Right renal pelvis (tissue), 4 donors: Measurements from ENCODE around the gene WDPCP. TPM values are rescaled to one million over a fixed set of nuclear protein-coding genes. Genes with fewer than 3 reads are reported as not detected.
"Not testable (repeated sequence)": the region's sequence is repeated elsewhere in the genome, so short reads cannot be mapped to it uniquely, and the experiment has no call there.

Source experiments
- DNase-seq, 4 donors: peaks; one replicate each; pipeline ENCODE4 v3.0.0-alpha.2; 2013; ENCODE audit warnings: low read depth in 4 of 4, low spot score in 3 of 4, missing footprints in 1 of 4
- polyA plus RNA-seq, 4 donors: library from polyadenylated mRNA; unstranded; fragments of 120-200 nt; gene quantifications; one replicate each; pipeline ENCODE4 v1.2.1, GENCODE V29; 2013; ENCODE audit not compliant: insufficient read length in 4 of 4

Gene WDPCP
- polyA plus RNA-seq, 4 donors = 11.1 to 14.4 (median 13.1) TPM

- DNase-seq = no peak
These were observed 2.5 kb upstream of the WDPCP start for GRCh38 chr2:63590626-63591408.

- DNase-seq = no peak
These were observed 1.1 kb upstream of the WDPCP start for GRCh38 chr2:63589148-63589958.

GRCh38 chr2:63587814-63588384 is 378 bp downstream of the WDPCP start:
- no peak for DNase-seq

GRCh38 chr2:63582873-63583272 is 5.4 kb downstream of the WDPCP start:
- no peak for DNase-seq

DNA sequence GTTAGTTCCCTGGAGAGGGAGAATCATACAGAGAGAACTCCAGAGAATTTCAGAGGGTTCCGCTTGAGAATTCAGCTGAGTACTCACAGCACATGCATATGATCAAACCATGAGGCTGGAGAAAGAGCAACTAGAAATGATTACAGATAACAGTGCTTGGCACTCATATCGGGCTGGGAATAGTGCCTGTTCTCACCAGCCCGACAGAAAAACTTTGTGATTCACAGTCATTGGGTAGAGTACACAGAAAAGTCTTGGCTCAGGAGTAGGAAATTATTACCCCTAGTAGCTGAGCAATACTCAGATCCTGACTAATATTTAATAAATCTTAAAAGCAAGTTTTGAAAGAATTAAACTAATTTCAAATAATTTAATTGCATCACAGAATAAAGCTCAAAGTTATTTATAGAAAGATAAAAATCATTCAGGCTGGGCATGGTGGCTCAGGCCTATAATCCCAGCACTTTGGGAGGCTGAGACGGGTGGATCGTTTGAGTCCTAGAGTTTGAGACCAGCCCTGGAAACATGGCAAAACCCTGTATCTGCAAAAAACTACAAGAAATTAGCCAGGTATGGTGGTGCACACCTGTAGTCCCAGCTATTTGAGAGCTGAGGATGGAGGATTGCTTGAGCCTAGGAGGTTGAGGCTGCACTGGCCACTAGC is 6.8 kb downstream of the WDPCP start:
- DNase-seq = no peak

GRCh38 chr2:63580651-63581297 is 7.5 kb downstream of the WDPCP start:
- no peak for DNase-seq

DNA sequence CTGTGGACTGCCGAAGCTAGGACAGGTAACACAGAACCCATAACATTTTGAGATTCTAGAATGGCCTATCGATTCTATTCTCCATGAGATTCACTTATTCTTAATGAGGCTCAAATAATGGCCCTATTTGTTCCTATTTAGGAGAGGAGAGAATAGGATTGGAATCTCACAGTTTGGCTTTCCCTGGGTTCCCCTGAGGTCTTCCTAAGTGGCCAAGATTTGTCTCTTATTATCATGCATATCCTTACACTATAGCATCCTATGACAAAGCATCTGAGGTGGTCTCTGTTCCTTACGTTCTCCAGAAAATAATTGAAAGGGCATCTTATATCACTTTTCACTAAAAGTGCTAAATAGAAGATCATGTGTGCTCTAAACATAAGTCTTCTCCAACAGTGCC is 9.5 kb downstream of the WDPCP start:
- DNase-seq = no peak

DNA sequence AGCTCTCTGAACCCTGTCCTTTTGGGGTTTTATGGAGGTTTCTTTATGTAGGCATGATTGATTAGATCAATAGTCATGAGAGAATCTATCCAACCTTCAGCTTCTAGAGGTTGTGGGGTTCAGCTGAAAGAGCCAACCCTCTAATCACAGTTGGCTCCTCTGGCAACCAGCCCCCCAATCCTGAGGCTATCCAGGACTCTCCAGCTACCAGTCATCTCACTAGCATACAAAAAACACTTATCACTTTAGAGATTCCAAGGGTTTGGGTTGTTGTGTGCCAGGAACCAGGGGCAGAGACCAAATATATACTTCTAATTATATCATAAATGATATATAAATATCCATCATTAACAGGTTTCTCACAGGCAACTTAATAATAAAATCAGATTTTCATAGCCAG is 11.7 kb downstream of the WDPCP start:
- DNase-seq = no peak

GRCh38 chr2:63573726-63574345 is 14.4 kb downstream of the WDPCP start:
- DNase-seq = not testable (repeated sequence)

GRCh38 chr2:63573026-63573425 is 15.3 kb downstream of the WDPCP start:
- not testable (repeated sequence) for DNase-seq

DNA sequence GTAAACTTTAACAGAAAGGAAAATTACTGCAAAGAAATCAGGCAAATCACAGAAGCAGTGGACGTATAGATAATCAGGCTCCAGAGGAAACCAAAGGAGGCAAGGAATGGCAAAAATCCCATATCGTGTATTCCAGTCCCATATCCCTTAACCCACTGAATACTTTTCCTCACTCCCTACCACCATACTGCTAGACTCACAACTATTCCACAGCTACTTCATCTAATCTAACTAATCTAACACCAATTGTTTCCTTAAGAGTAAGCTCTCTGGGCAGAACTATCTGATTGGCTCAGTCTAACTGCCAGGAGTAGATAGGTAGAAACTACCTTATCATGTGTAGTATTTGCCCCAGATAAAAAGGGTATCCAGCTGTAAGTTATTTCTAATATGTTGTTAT is 16.3 kb downstream of the WDPCP start:
- no peak for DNase-seq

DNA sequence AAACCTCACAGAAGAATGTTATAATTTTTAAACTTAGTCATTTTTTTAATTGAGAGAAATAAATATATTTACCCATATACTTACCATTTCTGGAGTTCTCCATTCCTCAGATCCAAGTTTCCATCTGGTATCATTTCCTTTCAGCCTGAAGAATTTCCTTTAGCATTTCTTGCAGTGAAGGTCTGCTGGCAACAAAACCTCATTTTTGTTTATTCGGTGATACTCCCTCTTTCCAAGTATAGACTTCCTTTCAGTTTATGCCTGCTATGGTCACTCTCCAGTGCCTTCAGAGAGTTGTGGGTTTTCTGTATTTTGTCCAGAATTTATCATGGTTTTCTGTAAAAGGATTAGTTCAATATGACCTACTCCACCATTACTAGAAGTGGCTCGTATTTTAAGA is 17.0 kb downstream of the WDPCP start:
- no peak for DNase-seq

DNA sequence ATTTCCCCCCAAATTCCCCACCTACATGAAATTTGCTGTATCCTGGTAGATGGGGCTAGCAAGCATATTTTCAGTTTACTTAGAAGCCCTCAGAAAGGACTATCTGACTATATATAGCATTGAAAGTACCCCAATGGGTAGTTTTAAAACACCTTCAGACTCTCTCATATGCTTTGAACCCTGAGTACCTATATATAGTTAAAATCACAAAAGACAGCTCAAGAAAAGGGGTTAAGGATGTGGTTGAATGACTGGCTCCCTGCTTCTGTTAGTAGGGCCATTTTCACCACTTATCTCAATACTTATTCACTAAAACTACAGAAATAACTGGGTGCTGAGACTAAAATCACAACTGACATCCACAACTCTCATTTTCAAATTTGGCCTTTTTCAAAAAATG is 18.5 kb downstream of the WDPCP start:
- DNase-seq = no peak

DNA sequence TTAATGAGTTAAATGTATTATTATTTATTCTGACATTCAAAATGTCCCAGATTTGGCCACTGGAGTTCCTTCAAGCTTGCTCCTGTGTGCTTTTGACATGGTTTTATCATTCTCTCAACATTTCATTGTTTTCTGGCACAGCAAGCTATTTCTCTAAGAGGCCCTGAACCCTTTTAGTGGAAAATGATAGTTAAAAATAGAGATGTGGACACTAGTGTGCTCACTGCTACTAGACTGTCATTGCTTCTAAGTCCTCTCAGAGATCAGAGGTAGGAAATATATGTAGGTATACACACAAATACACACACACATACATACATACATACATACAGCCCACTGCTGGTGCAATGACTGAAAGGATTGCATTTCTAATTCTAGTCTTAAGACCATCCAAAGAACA is 25.5 kb downstream of the WDPCP start:
- no peak for DNase-seq

DNA sequence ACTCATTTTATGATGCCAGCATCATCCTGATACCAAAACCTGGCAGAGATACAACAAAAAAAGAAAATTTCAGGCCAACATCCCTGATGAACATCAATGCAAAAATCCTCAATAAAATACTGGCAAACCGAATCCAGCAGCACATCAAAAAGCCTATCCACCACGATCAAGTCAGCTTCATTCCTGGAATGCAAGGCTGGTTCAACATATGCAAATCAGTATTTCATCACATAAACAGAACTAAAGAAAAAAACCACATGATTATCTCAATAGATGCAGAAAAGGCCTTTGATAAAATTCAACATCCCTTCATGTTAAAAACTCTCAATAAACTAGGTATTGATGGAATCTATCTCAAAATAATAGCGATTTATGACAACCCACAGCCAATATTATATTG is 29.4 kb downstream of the WDPCP start:
- not testable (repeated sequence) for DNase-seq

DNA sequence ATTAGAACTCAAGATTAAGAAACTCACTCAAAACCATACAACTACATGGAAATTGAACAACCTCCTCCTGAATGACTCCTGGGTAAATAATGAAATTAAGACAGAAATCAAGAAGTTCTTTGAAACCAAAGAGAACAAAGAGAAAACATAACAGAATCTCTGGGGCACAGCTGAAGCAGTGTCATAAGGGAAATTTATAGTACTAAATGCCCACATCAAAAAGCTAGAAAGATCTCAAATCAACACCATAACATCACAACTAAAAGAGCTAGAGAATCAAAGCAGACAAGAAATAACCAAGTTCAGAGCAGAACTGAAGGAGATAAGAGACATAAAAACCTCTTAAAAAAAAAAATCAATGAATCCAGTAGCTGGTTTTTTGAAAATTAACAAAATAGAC is 30.5 kb downstream of the WDPCP start:
- DNase-seq = not testable (repeated sequence)

GRCh38 chr2:63555931-63556330 is 32.3 kb downstream of the WDPCP start:
- no peak for DNase-seq

GRCh38 chr2:63555299-63555698 is 33.0 kb downstream of the WDPCP start:
- no peak for DNase-seq

DNA sequence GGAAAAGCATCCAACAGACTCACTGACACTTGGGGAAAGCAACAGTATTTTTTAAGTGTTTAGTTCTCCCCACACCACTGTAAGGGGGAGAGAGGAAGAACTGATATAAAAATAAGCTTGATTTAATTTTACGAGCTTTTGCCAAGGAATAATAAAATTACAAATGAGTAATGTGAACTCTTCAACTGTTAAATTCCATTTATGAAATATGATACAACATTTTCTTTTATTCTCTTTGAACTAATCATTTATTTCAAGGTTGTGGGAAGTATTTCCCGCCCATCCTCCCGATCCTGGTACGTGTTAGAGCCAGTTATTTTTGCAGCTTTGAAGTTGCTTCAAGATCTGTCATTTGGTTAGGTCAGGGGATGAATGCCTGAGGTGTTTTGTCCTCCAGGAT is 35.2 kb downstream of the WDPCP start:
- no peak for DNase-seq

DNA sequence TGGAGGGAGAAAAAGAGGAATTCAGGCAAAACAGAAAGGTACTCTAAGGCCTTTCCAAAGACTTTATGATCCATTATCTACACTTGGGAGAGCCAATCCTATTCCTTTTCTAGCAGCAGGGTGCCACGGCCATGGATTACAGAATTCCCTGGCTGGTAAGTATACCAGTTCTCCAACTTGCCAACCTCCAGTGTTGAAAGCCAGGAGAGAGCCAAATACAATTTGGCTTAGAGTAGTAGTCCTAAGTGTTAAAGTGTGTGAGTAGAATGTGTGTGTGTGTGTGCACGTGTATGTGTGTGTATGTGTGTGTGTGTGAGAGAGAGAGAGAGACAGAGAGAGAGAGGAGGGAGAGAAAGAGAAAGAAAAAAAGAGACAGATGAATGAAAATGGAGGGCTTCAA is 43.3 kb downstream of the WDPCP start:
- DNase-seq = no peak
